ENCODE data around the gene SS18L1.

DNA sequence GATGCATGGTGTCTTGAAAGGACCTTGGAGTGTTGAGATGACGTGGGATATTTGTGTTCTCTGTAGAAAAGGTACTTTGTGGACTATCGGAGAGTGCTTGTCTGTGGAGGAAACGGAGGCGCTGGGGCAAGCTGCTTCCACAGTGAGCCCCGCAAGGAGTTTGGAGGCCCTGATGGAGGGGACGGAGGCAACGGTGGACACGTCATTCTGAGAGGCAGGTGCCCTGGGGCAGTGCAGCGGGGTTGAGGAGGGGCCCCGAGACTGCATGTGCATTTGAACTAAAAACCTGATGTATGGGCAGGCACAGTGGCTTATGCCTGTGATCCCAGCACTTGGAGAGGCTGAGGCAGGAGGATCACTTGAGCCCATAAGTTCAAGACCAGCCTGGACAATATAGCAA, 52.2 kb downstream of the SS18L1 start:
- TF ChIP-seq GATA2 (IDR thresholded peaks at IDR 0.05; ENCODE audit: low read depth, low read length) (no peak), GATA3 (IDR thresholded peaks at IDR 0.05; ENCODE audit: low read depth, low read length) (no peak)
